K562 (cell line): ENCODE measurements around the gene AZGP1. TPM values are rescaled to one million over a fixed set of nuclear protein-coding genes. Genes with fewer than 3 reads are reported as not detected.

Source experiments
- ARID2 ChIP-seq: fragments of 450-650 bp; IDR thresholded peaks from 2 replicates; pipeline ENCODE4 v1.6.1; 2017; ENCODE audit warnings: antibody characterized with exemption, mild to moderate bottlenecking
- ATF7 ChIP-seq: fragments of 450-650 bp; IDR thresholded peaks from 2 replicates; pipeline ENCODE4 v1.7.1; 2014; ENCODE audit warnings: mild to moderate bottlenecking, moderate library complexity
- BDP1 ChIP-seq: IDR thresholded peaks from 3 replicates; pipeline ENCODE4 v1.6.1; 2011; ENCODE audit not compliant: insufficient read length, insufficient read depth
- CBX1 ChIP-seq: sonication (generic); IDR thresholded peaks from 2 replicates; pipeline ENCODE4 v1.6.1; 2016; ENCODE audit warnings: antibody characterized with exemption, low read depth, mild to moderate bottlenecking
- ELF1 ChIP-seq: fragments of 200-800 bp; sonication (Bioruptor generic); IDR thresholded peaks from 2 replicates; pipeline ENCODE4 v1.6.1; 2016; ENCODE audit warnings: missing genetic modification characterization, missing compliant biosample characterization
- FIP1L1 ChIP-seq: fragments of 200-400 bp; formaldehyde crosslinking; IDR thresholded peaks from 2 replicates; pipeline ENCODE4 v1.6.1; 2018; ENCODE audit warnings: mild to moderate bottlenecking, low read depth, low read length; ENCODE audit not compliant: poor library complexity, severe bottlenecking
- FOXJ2 ChIP-seq: fragments of 200-800 bp; sonication (Bioruptor generic); IDR thresholded peaks from 2 replicates; pipeline ENCODE4 v1.6.1; 2016; ENCODE audit warnings: missing genetic modification characterization, missing compliant biosample characterization
- GTF2A2 ChIP-seq: IDR thresholded peaks from 2 replicates; pipeline ENCODE4 v1.6.1; 2016; ENCODE audit warnings: mild to moderate bottlenecking, missing genetic modification characterization, missing compliant biosample characterization
- ID3 ChIP-seq, 2 experiments: fragments of 250-450 bp in 1 of 2; fragments of 450-650 bp in 1 of 2; sonication (Bioruptor Pico) in 1 of 2; IDR thresholded peaks; 2 replicates each; pipeline versions ENCODE4 v1.6.1 to v1.8.0; 2016 to 2021; ENCODE audit warnings: mild to moderate bottlenecking in 2 of 2, moderate library complexity in 2 of 2, missing compliant biosample characterization in 1 of 2, missing genetic modification characterization in 1 of 2
- KAT2B ChIP-seq: IDR thresholded peaks from one replicate; pipeline ENCODE4 v1.6.1; 2012; ENCODE audit warnings: low read depth, mild to moderate bottlenecking, control low read depth, inconsistent platforms, low read length, moderate library complexity
- KLF10 ChIP-seq: fragments of 250-450 bp; sonication (Bioruptor Pico); IDR thresholded peaks from 2 replicates; pipeline ENCODE4 v1.6.1; 2021; ENCODE audit warnings: matching md5 sums
- MAFG ChIP-seq: fragments of 450-650 bp; conservative IDR thresholded peaks from 2 replicates; pipeline ENCODE4 v1.6.1; 2016; ENCODE audit warnings: missing genetic modification characterization, missing compliant biosample characterization
- MTA2 ChIP-seq: fragments of 450-650 bp; IDR thresholded peaks from 2 replicates; pipeline ENCODE4 v1.6.1; 2016; ENCODE audit warnings: low read depth
- MXD1 ChIP-seq: fragments of 250-450 bp; sonication (Bioruptor Pico); IDR thresholded peaks from 2 replicates; pipeline ENCODE4 v1.8.0; 2021; ENCODE audit warnings: borderline replicate concordance, mild to moderate bottlenecking, moderate library complexity; ENCODE audit not compliant: poor library complexity, severe bottlenecking
- NR1H2 ChIP-seq: sonication (generic); formaldehyde crosslinking; IDR thresholded peaks from 2 replicates; pipeline ENCODE4 v1.4.0; 2020; ENCODE audit warnings: mild to moderate bottlenecking, missing genetic modification reagents
- NR2C1 ChIP-seq, 2 experiments: fragments of 450-650 bp; IDR thresholded peaks; 2 replicates each; pipeline ENCODE4 v1.6.1; 2017; ENCODE audit warnings: mild to moderate bottlenecking in 2 of 2, antibody characterized with exemption in 1 of 2, inconsistent platforms in 1 of 2, missing compliant biosample characterization in 1 of 2, missing genetic modification characterization in 1 of 2
- PPARD ChIP-seq: fragments of 250-450 bp; sonication (Bioruptor Pico); IDR thresholded peaks from 2 replicates; pipeline ENCODE4 v1.8.0; 2022; ENCODE audit warnings: inconsistent platforms, mild to moderate bottlenecking, moderate library complexity
- SMAD3 ChIP-seq: fragments of 450-650 bp; formaldehyde crosslinking; conservative IDR thresholded peaks from 2 replicates; pipeline ENCODE4 v1.4.0; 2020; ENCODE audit warnings: mild to moderate bottlenecking
- TAF9B ChIP-seq: fragments of 450-650 bp; IDR thresholded peaks from 2 replicates; pipeline ENCODE4 v1.6.1; 2018; ENCODE audit warnings: mild to moderate bottlenecking; ENCODE audit not compliant: partially characterized antibody
- USF1 ChIP-seq: sonication (generic); formaldehyde crosslinking; IDR thresholded peaks from 2 replicates; pipeline ENCODE4 v1.9.0; 2022; ENCODE audit warnings: mild to moderate bottlenecking, missing genetic modification reagents
- ZKSCAN3 ChIP-seq: fragments of 250-450 bp; sonication (Bioruptor Pico); IDR thresholded peaks from 2 replicates; pipeline ENCODE4 v1.4.0; 2020
- ZNF140 ChIP-seq: fragments of 250-450 bp; sonication (Bioruptor Pico); IDR thresholded peaks from 2 replicates; pipeline ENCODE4 v1.8.0; 2021; ENCODE audit warnings: moderate library complexity, mild to moderate bottlenecking, inconsistent platforms
- ZNF717 ChIP-seq: fragments of 250-450 bp; sonication (Bioruptor Pico); IDR thresholded peaks from 2 replicates; pipeline ENCODE4 v1.5.0; 2021
- ZNF740 ChIP-seq, 3 experiments: fragments of 200-800 bp in 1 of 3; sonication (Bioruptor generic) in 1 of 3; sonication (generic) in 1 of 3; formaldehyde crosslinking in 1 of 3; IDR thresholded peaks; 2 replicates each; pipeline versions ENCODE4 v1.6.1 to v1.8.0; 2016 to 2022; ENCODE audit warnings: mild to moderate bottlenecking in 2 of 3, missing compliant biosample characterization in 2 of 3, missing genetic modification characterization in 2 of 3, missing genetic modification reagents in 1 of 3
- ZNF79 ChIP-seq: fragments of 250-450 bp; sonication (Bioruptor Pico); IDR thresholded peaks from 2 replicates; pipeline ENCODE4 v1.4.0; 2020; ENCODE audit warnings: low read depth, mild to moderate bottlenecking, moderate library complexity
- ZSCAN32 ChIP-seq: fragments of 450-650 bp; formaldehyde crosslinking; IDR thresholded peaks from 2 replicates; pipeline ENCODE4 v1.4.0; 2020; ENCODE audit warnings: mild to moderate bottlenecking, moderate library complexity
- polyA plus RNA-seq, 8 experiments: library from polyadenylated mRNA; depleted of rRNA in 4 of 8; stranded (reverse) in 5 of 8; unstranded in 3 of 8; fragments of >200 nt; fragmentation: Nextera tagmentation in 2 of 8; fragmentation: Illumina TruSeq in 1 of 8; extraction: Ambion mirVana in 2 of 8; extraction: Trizol in 1 of 8; gene quantifications; 2 replicates each; pipeline versions ENCODE4 v1.2.1 to v1.2.3, GENCODE V29; 2011 to 2014; ENCODE audit warnings: inconsistent platforms in 1 of 8, missing spikeins in 1 of 8
- total RNA-seq, 7 experiments: library from RNA; depleted of rRNA in 6 of 7; stranded (reverse); fragments of >200 nt in 6 of 7; fragmentation: Illumina TruSeq in 2 of 7; extraction: Trizol in 2 of 7; gene quantifications; 2 replicates each; pipeline versions ENCODE4 v1.2.1 to v1.2.3, GENCODE V29; 2011 to 2021; ENCODE audit warnings: low replicate concordance in 1 of 7

AZGP1 gene
- total and polyA plus RNA-seq, 9 of the 15 experiments (the other 6 are each of a cell fraction or from before 2014, with no cell fraction given), result 0.18 to 0.53 TPM; not detected in 7

- peak; percentile 42; the same call in 1 of the 2 replicates for TF ChIP-seq USF1 (CRISPR knock-in tag)
- no peak for TF ChIP-seq ZNF79
- TF ChIP-seq ID3 (CRISPR knock-in tag; IDR thresholded peaks at IDR 0.05), result no peak
- TF ChIP-seq ID3 (tag; IDR thresholded peaks at IDR 0.05), result peak; percentile 61; the same call in 1 of the 2 replicates
- no peak for TF ChIP-seq CBX1
- TF ChIP-seq FOXJ2 (tag), result no peak
- TF ChIP-seq ARID2, result no peak
- no peak for TF ChIP-seq SMAD3 (CRISPR knock-in tag)
- no peak for TF ChIP-seq ZNF140 (CRISPR knock-in tag)
- no peak for TF ChIP-seq BDP1
- TF ChIP-seq KAT2B, result no peak
- TF ChIP-seq FIP1L1, result no peak
- no peak for TF ChIP-seq PPARD (CRISPR knock-in tag)
- no peak for TF ChIP-seq GTF2A2 (tag)
- TF ChIP-seq KLF10 (CRISPR knock-in tag), result no peak
- TF ChIP-seq ZKSCAN3 (CRISPR knock-in tag), result no peak
- no peak for TF ChIP-seq ZNF717 (CRISPR knock-in tag)
- TF ChIP-seq ZSCAN32 (CRISPR knock-in tag), result no peak
- TF ChIP-seq NR1H2 (CRISPR knock-in tag), result no peak
- no peak for TF ChIP-seq TAF9B
- no peak for TF ChIP-seq ZNF740 (CRISPR knock-in tag; IDR thresholded peaks at IDR 0.05)
- TF ChIP-seq ZNF740 (tag; IDR thresholded peaks at IDR 0.05), result no peak
- no peak for TF ChIP-seq MTA2
- no peak for TF ChIP-seq ELF1 (tag)
- no peak for TF ChIP-seq MAFG (tag)
- peak; percentile 41; the same call in 1 of the 2 replicates for TF ChIP-seq ATF7
- no peak for TF ChIP-seq NR2C1 (IDR thresholded peaks at IDR 0.05)
- no peak for TF ChIP-seq NR2C1 (tag; IDR thresholded peaks at IDR 0.05)
- no peak for TF ChIP-seq MXD1 (CRISPR knock-in tag)
Measured at GRCh38 chr7:99928994-99929729, 46.7 kb downstream of the AZGP1 start, which contains the start of gene GJC3 (continued).
